Naive thymus-derived CD4-positive, alpha-beta T cell (primary cell): ENCODE data around the gene TLR1. TPM values are rescaled to one million over a fixed set of nuclear protein-coding genes. Genes with fewer than 3 reads are reported as not detected.
"Not testable (repeated sequence)": the region's sequence is repeated elsewhere in the genome, so short reads cannot be mapped to it uniquely, and the experiment has no call there.

Experiments
- ATAC-seq: fragments of 150-1000 bp; cut with Tn5 transposase; 2 replicates; pipeline ENCODE4 v1.10.0; 2021; ENCODE audit warnings: mild to moderate bottlenecking, moderate library complexity
- CTCF ChIA-PET: fragments of 350-600 bp; sonication (Branson Sonifier 250); formaldehyde crosslinking; loops from one replicate; lab custom pipeline; 2021; ENCODE audit warnings: antibody characterized with exemption; lab: Charles Lee
- POLR2A ChIA-PET: fragments of 350-600 bp; sonication (Branson Sonifier 250); formaldehyde crosslinking; loops from one replicate; lab custom pipeline; 2021; ENCODE audit warnings: antibody characterized with exemption, inconsistent platforms; lab: Charles Lee
- DNase-seq, 9 donors: peaks; one replicate each; pipeline versions ENCODE4 v3.0.0 to v3.0.0-alpha.2; 2020 to 2022; ENCODE audit warnings: mixed read lengths in 1 of 9
- H3K27ac ChIP-seq: one replicate; pipeline ENCODE4 v1.7.0; 2013; ENCODE audit warnings: mild to moderate bottlenecking, low read depth, low read length, moderate library complexity
- H3K27me3 ChIP-seq, 2 donors: one replicate each; pipeline ENCODE4 v1.7.0; 2013; ENCODE audit warnings: low read length in 2 of 2, mild to moderate bottlenecking in 2 of 2, moderate library complexity in 2 of 2; ENCODE audit not compliant: control insufficient read depth in 2 of 2, insufficient read depth in 2 of 2
- H3K36me3 ChIP-seq, 3 experiments: 1 replicate in 2 of 3; 2 replicates in 1 of 3; pipeline ENCODE4 v1.7.0; 2013; ENCODE audit warnings: low read length in 3 of 3, mild to moderate bottlenecking in 3 of 3, moderate library complexity in 1 of 3; ENCODE audit not compliant: insufficient read depth in 3 of 3, control insufficient read depth in 2 of 3
- H3K4me1 ChIP-seq, 2 donors: one replicate each; pipeline ENCODE4 v1.7.0; 2013; ENCODE audit warnings: low read length in 2 of 2, mild to moderate bottlenecking in 2 of 2, moderate library complexity in 1 of 2; ENCODE audit not compliant: control insufficient read depth in 2 of 2, insufficient read depth in 2 of 2
- H3K4me3 ChIP-seq: 2 replicates; pipeline ENCODE4 v1.7.0; 2013; ENCODE audit warnings: mild to moderate bottlenecking, low read length
- H3K9me3 ChIP-seq, 3 experiments: 1 replicate in 2 of 3; 2 replicates in 1 of 3; pipeline ENCODE4 v1.7.0; 2013; ENCODE audit warnings: low read length in 3 of 3; ENCODE audit not compliant: control insufficient read depth in 2 of 3
- H3K27ac Mint-ChIP-seq, 9 donors: one replicate each; pipeline ENCODE4 v1.8.0; 2020 to 2022; ENCODE audit warnings: mixed read lengths in 9 of 9, mild to moderate bottlenecking in 8 of 9, moderate library complexity in 5 of 9, inconsistent platforms in 2 of 9
- H3K27me3 Mint-ChIP-seq, 5 donors: one replicate each; pipeline ENCODE4 v1.8.0; 2021 to 2022; ENCODE audit warnings: mixed read lengths in 5 of 5, mild to moderate bottlenecking in 1 of 5
- H3K36me3 Mint-ChIP-seq, 5 donors: one replicate each; pipeline ENCODE4 v1.8.0; 2020 to 2022; ENCODE audit warnings: mixed read lengths in 5 of 5, mild to moderate bottlenecking in 3 of 5, inconsistent platforms in 1 of 5
- H3K4me1 Mint-ChIP-seq, 7 donors: one replicate each; pipeline ENCODE4 v1.8.0; 2020 to 2022; ENCODE audit warnings: mixed read lengths in 7 of 7, mild to moderate bottlenecking in 3 of 7, inconsistent platforms in 1 of 7
- H3K4me3 Mint-ChIP-seq, 10 donors: one replicate each; pipeline ENCODE4 v1.8.0; 2020 to 2022; ENCODE audit warnings: mild to moderate bottlenecking in 10 of 10, mixed read lengths in 10 of 10, moderate library complexity in 6 of 10, inconsistent platforms in 2 of 10
- H3K9me3 Mint-ChIP-seq, 11 donors: one replicate each; pipeline ENCODE4 v1.8.0; 2020 to 2022; ENCODE audit warnings: mixed read lengths in 11 of 11, mild to moderate bottlenecking in 4 of 11, inconsistent platforms in 1 of 11, moderate library complexity in 1 of 11
- intact Hi-C, 2 donors: fragments of 100-400 bp; cut with micrococcal nuclease; formaldehyde crosslinking; loops; one replicate each; pipeline ENCODE4 v1.15.1; 2023
- polyA plus RNA-seq, 2 donors: library from polyadenylated mRNA; unstranded; fragments of 300-500 nt; fragmentation: Illumina TruSeq; gene quantifications; one replicate each; pipeline ENCODE4 v1.2.3, GENCODE V29; 2021
- total RNA-seq, 6 experiments: library from RNA in 5 of 6; stranded (reverse) in 5 of 6; gene quantifications; 1 replicate in 5 of 6; 2 replicates in 1 of 6; pipeline ENCODE4 v1.2.3 and lab custom pipeline; 2021 to 2026

TLR1 gene
- total and polyA plus RNA-seq, 7 experiments from 2014 or later: 11.8 to 41.9 (median 22.0) TPM

DNA sequence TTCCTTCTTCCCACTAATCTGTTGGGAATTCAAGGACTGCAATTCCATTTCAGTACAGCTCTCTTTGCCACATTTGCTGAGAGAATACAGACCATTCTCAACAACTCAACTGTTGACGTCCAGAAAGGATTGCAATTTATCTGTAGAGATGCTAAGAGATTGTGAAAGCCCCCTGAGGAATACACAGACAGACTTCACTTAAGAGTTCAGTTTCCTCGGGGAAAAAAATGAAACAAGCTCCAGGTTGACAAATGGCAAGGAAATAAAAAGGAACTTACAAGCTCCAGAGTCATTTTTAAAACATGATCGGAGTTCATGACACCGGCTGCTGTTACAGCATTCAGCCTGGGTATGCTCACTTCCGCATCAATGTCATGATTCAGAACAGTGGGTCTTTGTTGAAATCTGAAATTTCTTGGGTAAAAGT, 35.6 kb downstream of the TLR1 start:
- Mint-ChIP-seq H3K9me3 (peaks cover 0 to 19% (median 7%) of the 10 kb centered on the region in 11 donors), H3K4me3 (no peak overlapping the region), H3K27ac (no peak overlapping the region), H3K4me1 (peaks cover 0 to 4% (median 0%) of the 10 kb centered on the region in 7 donors), H3K27me3 (peaks cover 0 to 28% (median 0%) of the 10 kb centered on the region in 5 donors), H3K36me3 (peaks cover 0 to 8% (median 3%) of the 10 kb centered on the region in 5 donors)
- H3K27me3 ChIP-seq: no peaks in the 10 kb centered on the region
- ATAC-seq (peak; percentile 66), DNase-seq (no peak)
- intact Hi-C loops: no loop called here
- H3K27ac ChIP-seq: no peak overlapping the region
- H3K4me3 ChIP-seq: no peak overlapping the region
- no peaks in the 10 kb centered on the region for H3K4me1 ChIP-seq
- no peaks in the 10 kb centered on the region for H3K36me3 ChIP-seq
- ChIA-PET CTCF (interaction anchor here (0.6 to 2.8 kb wide), 2 partner anchors 10 to 383 kb away, joined by 4 to 12 read pairs; no protein-coding TSS in a partner anchor), POLR2A (no interaction called here)
- no peaks in the 10 kb centered on the region for H3K9me3 ChIP-seq

DNA sequence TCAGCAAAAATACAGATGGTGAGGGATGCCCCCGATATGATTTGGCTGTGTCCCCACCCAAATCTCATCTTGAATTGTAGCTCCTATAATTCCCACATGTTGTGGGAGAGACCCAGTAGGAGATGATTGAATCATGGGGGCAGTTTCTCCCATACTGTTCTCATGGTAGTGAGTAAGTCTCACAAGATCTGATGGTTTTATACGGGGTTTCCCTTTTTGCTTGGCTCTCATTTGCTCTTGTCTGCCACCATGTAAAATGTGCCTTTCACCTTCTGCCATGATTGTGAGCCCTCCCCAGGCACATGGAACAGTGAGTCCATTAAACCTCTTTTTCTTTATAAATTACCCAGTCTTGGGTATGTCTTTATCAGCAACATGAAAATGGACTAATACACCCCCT, 37.7 kb downstream of the TLR1 start:
- H3K4me1 Mint-ChIP-seq, H3K4me3 Mint-ChIP-seq, H3K27me3 ChIP-seq, H3K9me3 ChIP-seq, H3K4me1 ChIP-seq, H3K4me3 ChIP-seq, H3K27ac Mint-ChIP-seq, ATAC-seq, intact Hi-C loops, H3K36me3 Mint-ChIP-seq, POLR2A ChIA-PET, H3K27ac ChIP-seq, H3K36me3 ChIP-seq, DNase-seq: not testable (repeated sequence)
- peaks cover 0 to 20% (median 0%) of the 10 kb centered on the region in 5 donors for H3K27me3 Mint-ChIP-seq
- CTCF ChIA-PET: interaction anchor here (2.2 kb wide), 1 partner anchor 15 kb away, joined by 9 read pairs; the partner anchor contains the start of gene TLR10
- H3K9me3 Mint-ChIP-seq: peaks cover 0 to 15% (median 7%) of the 10 kb centered on the region in 11 donors

DNA sequence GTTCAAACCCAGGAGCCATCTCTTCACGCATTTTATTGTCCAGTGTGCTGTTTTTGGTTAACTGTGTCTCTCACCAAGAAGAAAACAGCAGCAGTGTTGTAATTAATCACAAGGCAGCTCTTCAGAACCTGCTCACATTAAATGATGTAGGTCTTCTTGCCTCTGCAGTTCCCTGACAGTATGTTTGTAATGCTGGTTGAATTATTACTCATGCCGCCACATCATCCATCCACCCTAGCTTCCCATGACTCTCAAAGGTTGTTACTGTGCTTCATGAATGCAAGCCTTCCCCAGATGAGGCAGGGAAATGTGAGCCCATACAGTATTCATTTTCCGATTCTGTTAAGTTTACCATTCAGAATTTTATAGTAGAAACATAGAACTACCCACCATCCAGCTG, 39.2 kb downstream of the TLR1 start:
- DNase-seq: no peak
- peaks cover 0 to 15% (median 7%) of the 10 kb centered on the region in 11 donors for H3K9me3 Mint-ChIP-seq
- H3K36me3 Mint-ChIP-seq: peaks cover 0 to 8% (median 4%) of the 10 kb centered on the region in 5 donors
- CTCF ChIA-PET: interaction anchor here (0.6 to 2.2 kb wide), 5 partner anchors 17 to 1513 kb away, joined by 3 to 9 read pairs (median 4); partner anchors contain the start of genes TLR1 and TLR10
- Histone ChIP-seq H3K9me3 (no peaks in the 10 kb centered on the region), H3K36me3 (no peaks in the 10 kb centered on the region), H3K4me3 (no peak overlapping the region), H3K27ac (no peak overlapping the region), H3K27me3 (no peaks in the 10 kb centered on the region), H3K4me1 (peaks cover 0 to 5% of the 10 kb centered on the region in 2 donors)
- peaks cover 8 to 22% (median 18%) of the 10 kb centered on the region in 7 donors for H3K4me1 Mint-ChIP-seq
- no peak overlapping the region for H3K27ac Mint-ChIP-seq
- POLR2A ChIA-PET: interaction anchor here (0.7 kb wide), 1 partner anchor 759 kb away, joined by 3 read pairs; no protein-coding TSS in a partner anchor
- no peak overlapping the region for H3K4me3 Mint-ChIP-seq
- H3K27me3 Mint-ChIP-seq: peaks cover 0 to 13% (median 0%) of the 10 kb centered on the region in 5 donors
- intact Hi-C loops: no loop called here
- no peak for ATAC-seq

DNA sequence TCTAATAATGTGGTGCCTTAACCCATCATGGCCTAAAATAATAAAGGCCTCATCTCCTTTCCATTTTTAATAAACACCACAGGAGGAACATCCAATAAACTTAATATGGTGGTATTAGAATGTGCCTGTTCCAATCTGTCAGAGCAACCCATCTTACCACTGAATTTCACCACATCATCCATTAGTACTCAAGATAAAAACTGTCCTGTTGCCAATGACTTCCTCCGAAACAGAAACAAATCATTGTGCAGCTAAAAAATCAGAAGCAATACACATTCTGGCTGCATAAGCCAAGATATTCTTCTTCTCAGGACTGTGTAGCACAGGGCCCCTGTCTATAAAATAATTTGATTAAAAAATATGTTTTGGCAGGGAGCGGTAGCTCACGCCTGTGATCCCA, 40.3 kb downstream of the TLR1 start:
- intact Hi-C loops: no loop called here
- H3K9me3 ChIP-seq: no peaks in the 10 kb centered on the region
- H3K27me3 Mint-ChIP-seq: peaks cover 0 to 13% (median 0%) of the 10 kb centered on the region in 5 donors
- H3K36me3 Mint-ChIP-seq: peaks cover 0 to 8% (median 4%) of the 10 kb centered on the region in 5 donors
- peaks cover 0 to 5% of the 10 kb centered on the region in 2 donors for H3K4me1 ChIP-seq
- H3K27ac Mint-ChIP-seq: no peak overlapping the region
- no peak for ATAC-seq
- no peak overlapping the region for H3K4me3 Mint-ChIP-seq
- CTCF ChIA-PET: interaction anchor here (0.6 to 0.9 kb wide), 2 partner anchors 96 to 368 kb away, joined by 3 read pairs; no protein-coding TSS in a partner anchor
- H3K4me3 ChIP-seq: no peak overlapping the region
- H3K4me1 Mint-ChIP-seq: peaks cover 8 to 25% (median 19%) of the 10 kb centered on the region in 7 donors
- POLR2A ChIA-PET: interaction anchor here (0.6 kb wide), 1 partner anchor 51 kb away, joined by 4 read pairs; no protein-coding TSS in a partner anchor
- H3K27ac ChIP-seq: no peak overlapping the region
- H3K27me3 ChIP-seq: no peaks in the 10 kb centered on the region
- H3K9me3 Mint-ChIP-seq: peaks cover 0 to 15% (median 7%) of the 10 kb centered on the region in 11 donors
- DNase-seq: no peak
- no peaks in the 10 kb centered on the region for H3K36me3 ChIP-seq

DNA sequence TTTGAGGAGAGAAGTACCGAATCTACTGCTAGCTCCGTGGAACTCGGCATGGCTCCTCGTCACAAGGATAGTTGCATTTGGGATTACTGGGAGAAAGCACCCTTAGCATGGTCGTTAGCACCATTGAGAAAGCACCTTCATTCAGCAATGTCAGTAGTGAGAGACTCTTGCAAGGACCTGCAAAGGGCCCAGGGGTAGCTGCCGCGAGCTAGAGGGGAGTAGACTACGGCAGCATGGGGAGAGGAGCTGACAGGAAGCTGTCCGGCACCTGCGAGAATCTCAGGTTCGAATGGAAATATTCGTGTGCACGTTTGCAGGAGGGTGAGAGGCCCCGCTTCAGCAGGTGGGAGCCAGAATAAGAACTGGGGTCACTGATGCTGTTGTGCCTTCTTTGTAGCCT, 42.0 kb downstream of the TLR1 start:
- H3K4me1 ChIP-seq: peaks cover 0 to 5% of the 10 kb centered on the region in 2 donors
- CTCF ChIA-PET: interaction anchor here (0.6 to 1.6 kb wide), 4 partner anchors 20 to 140 kb away, joined by 3 to 5 read pairs (median 4); no protein-coding TSS in a partner anchor
- Mint-ChIP-seq H3K27me3 (peaks cover 0 to 3% (median 0%) of the 10 kb centered on the region in 5 donors), H3K36me3 (peaks cover 0 to 8% (median 4%) of the 10 kb centered on the region in 5 donors), H3K4me3 (peak overlapping the region in 4 of 10 donors; percentile 36 to 83 (median 74)), H3K9me3 (peaks cover 0 to 13% (median 6%) of the 10 kb centered on the region in 11 donors), H3K4me1 (peaks cover 8 to 32% (median 19%) of the 10 kb centered on the region in 7 donors), H3K27ac (peak overlapping the region in 1 of 9 donors; percentile 15)
- ATAC-seq: no peak
- no peak overlapping the region for H3K27ac ChIP-seq
- DNase-seq: no peak
- no peaks in the 10 kb centered on the region for H3K9me3 ChIP-seq
- no peaks in the 10 kb centered on the region for H3K36me3 ChIP-seq
- POLR2A ChIA-PET: interaction anchor here (1.4 kb wide), 1 partner anchor 42 kb away, joined by 5 read pairs; the partner anchor contains the start of gene TLR1
- H3K27me3 ChIP-seq: no peaks in the 10 kb centered on the region
- H3K4me3 ChIP-seq: no peak overlapping the region
- intact Hi-C loops: no loop called here

DNA sequence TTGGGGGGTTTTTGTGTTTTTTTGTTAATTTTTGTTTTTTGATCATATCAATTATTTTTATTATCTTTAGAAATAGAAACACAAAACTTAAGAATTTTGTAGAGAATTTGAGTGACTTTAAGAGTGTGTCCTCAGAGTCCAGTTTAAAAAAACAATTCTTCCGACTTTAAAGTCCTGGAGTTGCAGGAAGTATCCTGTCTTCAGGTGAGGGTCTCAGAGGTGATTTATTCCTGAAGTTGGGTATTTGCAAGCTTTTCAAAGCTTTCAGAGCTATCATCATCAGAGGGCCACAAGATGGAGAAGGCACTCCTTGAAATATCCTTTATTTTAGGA, 44.8 kb downstream of the TLR1 start:
- no peaks in the 10 kb centered on the region for H3K9me3 Mint-ChIP-seq
- no peak overlapping the region for H3K4me3 ChIP-seq
- no peak for ATAC-seq
- H3K36me3 Mint-ChIP-seq: peaks cover 0 to 2% (median 0%) of the 10 kb centered on the region in 5 donors
- intact Hi-C loops: loop anchor here (1.0 to 5.0 kb wide), 10 partner anchors 24 to 1217 kb away; partner anchors contain the start of genes TLR1 (in 2 of the 2), TLR6 (in 2 of the 2), PDS5A (in 1 of the 2) and WDR19 (in 1 of the 2)
- no peaks in the 10 kb centered on the region for H3K9me3 ChIP-seq
- POLR2A ChIA-PET: interaction anchor here (0.6 to 0.8 kb wide), 2 partner anchors 8 to 23 kb away, joined by 3 read pairs; partner anchors contain the start of gene TLR10
- H3K4me1 Mint-ChIP-seq: peaks cover 8 to 32% (median 19%) of the 10 kb centered on the region in 7 donors
- no peak overlapping the region for H3K27ac ChIP-seq
- H3K27ac Mint-ChIP-seq: peak overlapping the region in 1 of 9 donors; percentile 10
- no peak overlapping the region for H3K4me3 Mint-ChIP-seq
- no peak for DNase-seq
- no peaks in the 10 kb centered on the region for H3K27me3 ChIP-seq
- CTCF ChIA-PET: interaction anchor here (0.6 to 5.3 kb wide), 26 partner anchors 11 to 923 kb away, joined by 3 to 50 read pairs (median 4); partner anchors contain the start of genes TLR1, TLR10 and UGDH
- H3K27me3 Mint-ChIP-seq: no peaks in the 10 kb centered on the region
- no peaks in the 10 kb centered on the region for H3K36me3 ChIP-seq
- H3K4me1 ChIP-seq: peaks cover 0 to 5% of the 10 kb centered on the region in 2 donors
